ENCODE data around the gene HNRNPM. TPM values are rescaled to one million over a fixed set of nuclear protein-coding genes. Genes with fewer than 3 reads are reported as not detected.
"Not testable (repeated sequence)": the region's sequence is repeated elsewhere in the genome, so short reads cannot be mapped to it uniquely, and the experiment has no call there.

The HNRNPM gene
- total RNA-seq, 1 experiment from 2014 or later: 125 TPM

DNA sequence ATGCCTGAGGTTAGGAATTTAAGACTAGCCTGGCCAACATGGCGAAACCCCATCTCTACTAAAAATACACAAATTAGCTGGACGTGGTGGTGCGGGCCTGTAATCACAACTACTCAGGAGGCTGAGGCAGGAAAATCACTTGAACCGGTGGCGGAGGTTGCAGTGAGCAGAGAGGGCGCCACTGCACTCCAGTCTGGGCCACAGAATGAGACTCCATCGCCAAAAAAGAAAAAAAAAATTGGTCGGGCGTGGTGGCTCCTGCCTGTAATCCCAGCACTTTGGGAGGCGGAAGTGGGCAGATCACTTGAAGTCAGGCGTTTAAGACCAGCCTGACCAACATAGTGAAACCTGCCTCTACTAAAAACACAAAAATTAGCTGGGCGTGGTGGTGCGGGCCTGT is 34.1 kb upstream of the HNRNPM start:
- DNase-seq (ENCODE audit: low read depth in 1 of 2, low spot score in 2 of 2); H3K9me3 ChIP-seq (replicated peaks); H3K27ac ChIP-seq; H3K36me3 ChIP-seq; H3K4me1 ChIP-seq (replicated peaks); H3K27me3 ChIP-seq (replicated peaks); H3K4me3 ChIP-seq: not testable (repeated sequence)

DNA sequence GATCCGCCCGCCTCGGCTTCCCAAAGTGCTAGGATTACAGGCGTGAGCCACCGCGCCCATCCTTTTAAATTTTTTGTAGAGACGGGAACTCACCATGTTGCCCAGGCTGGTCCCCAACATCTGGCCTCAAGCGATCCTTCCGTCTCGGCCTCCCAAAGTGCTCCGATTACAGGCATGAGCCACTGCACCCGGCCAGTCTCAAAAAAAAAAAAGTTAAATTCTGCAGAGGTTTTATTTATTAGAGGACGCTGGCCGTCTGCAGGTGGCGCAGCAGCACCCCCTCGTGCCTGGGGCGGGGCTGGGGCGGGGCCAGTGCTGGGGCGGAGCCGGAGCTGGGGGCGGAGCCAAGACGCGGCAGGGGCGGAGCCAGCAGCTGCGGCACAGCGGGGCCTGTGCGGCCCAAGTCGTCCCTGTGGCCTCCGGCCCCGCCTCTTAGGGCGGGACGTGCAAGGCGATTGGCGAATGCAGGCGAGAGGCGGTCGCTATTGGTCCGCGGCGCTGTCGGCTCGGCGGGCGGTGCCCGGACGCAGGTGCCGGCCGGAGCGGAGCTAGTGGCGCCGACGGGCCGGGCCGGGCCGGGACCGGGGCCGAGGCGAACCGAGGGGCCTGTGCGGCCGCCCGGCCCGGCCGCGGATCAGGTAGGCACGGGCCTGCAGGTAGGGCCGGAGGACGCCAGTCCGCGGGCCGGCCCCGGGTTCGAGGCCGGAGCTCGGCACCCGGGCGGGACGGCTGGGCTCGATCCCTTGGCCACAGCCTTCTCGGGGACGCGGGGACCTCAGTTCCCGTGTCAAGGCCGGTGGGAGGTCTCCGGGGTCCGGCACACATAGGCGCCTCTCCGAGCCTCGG is 31.8 kb upstream of the HNRNPM start, which contains the start of gene MARCHF2:
Gene MARCHF2 (plus strand): TSS at position 523 of the 846 bp plus-strand sequence. CDS start 8,536 bp downstream, outside the sequence.
- DNase-seq (ENCODE audit: low read depth in 1 of 2, low spot score in 2 of 2): peak; percentile 82 to 96
- Histone ChIP-seq H3K9me3 (replicated peaks) (peaks cover 3% of the 10 kb centered on the region; the same call in 1 of the 2 replicates), H3K27ac (no peak within 1 kb of the TSS), H3K4me3 (peak within 1 kb of the TSS; percentile 90), H3K36me3 (peaks cover 5% of the 10 kb centered on the region; the same call in 1 of the 2 replicates), H3K4me1 (replicated peaks) (peaks cover 9% of the 10 kb centered on the region), H3K27me3 (replicated peaks) (no peaks in the 10 kb centered on the region)

DNA sequence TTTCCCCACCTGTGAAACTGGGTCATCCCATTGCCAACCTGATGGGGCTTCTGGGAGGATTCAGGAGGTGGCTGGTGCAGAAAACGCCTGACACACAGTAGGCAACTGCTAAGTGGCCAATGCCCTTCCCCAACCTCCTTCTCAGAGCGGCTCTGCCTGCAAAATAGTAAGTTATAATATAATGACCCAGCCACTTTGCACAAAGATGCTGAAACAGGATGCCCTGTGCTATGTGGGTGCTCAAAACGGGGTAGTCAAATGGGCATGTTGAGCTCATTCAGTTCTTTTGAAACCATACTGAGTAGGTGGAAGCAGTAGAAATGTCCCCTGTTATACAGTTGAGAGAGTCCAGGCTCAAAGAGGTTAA is 31.2 kb upstream of the HNRNPM start:
- Histone ChIP-seq H3K4me3 (peak overlapping the region; percentile 90), H3K27ac (no peak overlapping the region), H3K4me1 (replicated peaks) (peaks cover 14% of the 10 kb centered on the region), H3K9me3 (replicated peaks) (peaks cover 3% of the 10 kb centered on the region; the same call in 1 of the 2 replicates), H3K27me3 (replicated peaks) (no peaks in the 10 kb centered on the region), H3K36me3 (peaks cover 5% of the 10 kb centered on the region; the same call in 1 of the 2 replicates)
- DNase-seq (ENCODE audit: low read depth in 1 of 2, low spot score in 2 of 2): no peak

DNA sequence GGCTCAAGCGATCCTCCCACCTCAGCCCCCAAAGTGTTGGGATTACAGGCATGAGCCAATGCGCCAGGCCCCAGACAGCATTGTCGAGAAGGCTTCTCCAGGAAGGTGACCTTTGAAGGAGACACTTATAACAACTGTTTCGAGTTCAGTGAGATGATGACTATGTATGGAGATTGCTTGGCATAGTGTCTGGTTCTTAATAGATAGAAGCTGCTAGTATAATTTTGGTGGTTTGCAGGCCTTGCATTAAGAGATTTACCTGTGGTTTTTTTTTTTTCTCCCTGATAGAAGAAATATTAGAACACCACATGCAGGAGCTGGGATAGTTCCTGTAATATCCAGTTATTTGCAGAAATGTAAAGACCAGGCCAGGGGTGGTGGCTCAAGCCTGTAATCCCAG is 28.0 kb upstream of the HNRNPM start:
- no peak for DNase-seq (ENCODE audit: low read depth in 1 of 2, low spot score in 2 of 2)
- Histone ChIP-seq H3K4me1 (replicated peaks) (peaks cover 14% of the 10 kb centered on the region), H3K27ac (no peak overlapping the region), H3K4me3 (no peak overlapping the region), H3K9me3 (replicated peaks) (peaks cover 3% of the 10 kb centered on the region; the same call in 1 of the 2 replicates), H3K27me3 (replicated peaks) (no peaks in the 10 kb centered on the region), H3K36me3 (peaks cover 5% of the 10 kb centered on the region; the same call in 1 of the 2 replicates)

DNA sequence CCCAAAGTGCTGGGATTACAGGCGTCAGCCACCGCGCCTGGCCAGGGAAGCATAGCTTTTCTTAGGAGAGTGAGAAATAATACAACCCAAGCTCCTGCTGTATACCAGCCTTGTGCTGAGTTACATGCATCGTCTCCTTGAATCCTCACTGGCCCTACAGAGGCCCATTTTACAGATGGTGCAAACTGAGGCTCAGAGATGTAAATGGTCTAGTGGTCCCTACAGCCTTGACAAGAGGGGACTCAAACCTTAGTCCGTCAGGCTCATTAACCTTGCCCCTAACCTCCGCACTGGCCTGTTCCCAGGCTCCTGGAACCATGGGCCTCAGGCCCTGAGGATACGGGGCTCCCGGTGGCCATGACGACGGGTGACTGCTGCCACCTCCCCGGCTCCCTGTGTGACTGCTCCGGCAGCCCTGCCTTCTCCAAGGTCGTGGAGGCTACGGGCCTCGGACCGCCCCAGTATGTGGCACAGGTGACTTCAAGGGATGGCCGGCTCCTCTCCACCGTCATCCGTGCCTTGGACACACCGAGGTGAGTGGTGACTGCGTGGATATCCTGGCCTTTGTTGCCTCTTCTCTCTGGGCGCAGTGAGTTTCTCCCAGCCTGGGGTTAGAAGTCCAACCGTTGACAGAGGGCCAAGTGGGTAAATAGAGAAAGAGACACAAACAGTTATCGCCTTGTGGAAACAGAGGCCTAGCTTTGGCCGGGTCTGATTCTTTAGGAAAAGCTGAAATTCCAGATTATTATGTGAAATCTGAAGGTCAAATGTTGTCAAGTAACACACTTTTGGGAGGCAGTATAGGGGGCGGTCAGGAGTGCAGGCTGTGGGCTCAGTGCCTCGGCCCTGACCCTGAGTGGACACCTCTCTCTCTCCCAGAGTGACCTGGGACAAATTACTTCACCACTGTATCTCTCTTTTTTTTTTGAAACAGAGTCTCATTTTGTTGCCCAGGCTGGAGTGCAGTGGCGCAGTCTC is 23.0 kb upstream of the HNRNPM start:
- peaks cover 27% of the 10 kb centered on the region for H3K4me1 ChIP-seq (replicated peaks)
- H3K36me3 ChIP-seq: no peaks in the 10 kb centered on the region
- no peak overlapping the region for H3K27ac ChIP-seq
- H3K4me3 ChIP-seq: no peak overlapping the region
- no peaks in the 10 kb centered on the region for H3K9me3 ChIP-seq (replicated peaks)
- no peaks in the 10 kb centered on the region for H3K27me3 ChIP-seq (replicated peaks)
- no peak for DNase-seq (ENCODE audit: low read depth in 1 of 2, low spot score in 2 of 2)

DNA sequence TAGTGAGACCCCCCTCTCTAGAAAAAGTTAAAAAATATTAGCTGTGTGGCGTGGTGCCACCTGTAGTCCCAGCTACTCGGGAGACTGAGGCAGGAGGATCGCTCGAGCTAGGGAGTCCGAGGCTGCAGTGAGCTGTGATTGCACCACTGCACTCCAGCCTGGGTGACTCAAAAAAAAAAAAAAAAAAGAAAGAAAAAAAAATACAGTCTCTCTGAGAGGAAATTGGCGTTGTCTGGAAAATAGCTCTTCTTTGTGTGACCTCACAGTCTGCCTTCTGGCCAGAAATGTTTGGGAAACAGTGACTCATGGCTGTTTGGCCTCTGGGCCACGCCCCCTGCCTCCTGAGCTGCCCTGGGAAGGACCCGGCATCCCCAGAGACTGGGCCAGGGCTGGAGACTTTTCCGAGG is 21.0 kb upstream of the HNRNPM start:
- H3K4me1 ChIP-seq (replicated peaks): peaks cover 21% of the 10 kb centered on the region
- no peaks in the 10 kb centered on the region for H3K9me3 ChIP-seq (replicated peaks)
- no peaks in the 10 kb centered on the region for H3K27me3 ChIP-seq (replicated peaks)
- peak; percentile 95 to 96 for DNase-seq (ENCODE audit: low read depth in 1 of 2, low spot score in 2 of 2)
- no peaks in the 10 kb centered on the region for H3K36me3 ChIP-seq
- peak overlapping the region; percentile 90 for H3K27ac ChIP-seq
- peak overlapping the region; percentile 17; the same call in 1 of the 2 replicates for H3K4me3 ChIP-seq

DNA sequence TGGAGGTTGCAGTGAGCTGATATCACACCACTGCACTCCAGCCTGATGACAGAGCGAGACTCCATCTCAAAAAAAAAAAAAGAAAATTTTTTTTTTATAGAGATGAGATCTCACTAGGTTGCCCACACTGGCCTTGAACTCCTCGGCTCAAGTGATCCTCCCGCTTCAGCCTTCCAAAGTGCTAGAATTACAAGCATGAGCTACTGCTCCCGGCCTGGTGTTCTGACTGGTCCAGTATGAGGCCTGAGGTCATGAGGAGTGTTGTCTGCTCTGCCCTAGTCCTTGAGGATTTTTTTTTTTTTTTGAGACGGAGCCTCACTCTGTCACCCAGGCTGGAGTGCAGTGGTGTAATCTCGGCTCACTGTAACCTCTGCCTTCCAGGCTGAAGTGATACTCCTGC is 19.4 kb upstream of the HNRNPM start:
- H3K36me3 ChIP-seq; DNase-seq (ENCODE audit: low read depth in 1 of 2, low spot score in 2 of 2); H3K27me3 ChIP-seq (replicated peaks); H3K27ac ChIP-seq; H3K4me3 ChIP-seq; H3K9me3 ChIP-seq (replicated peaks): not testable (repeated sequence)
- H3K4me1 ChIP-seq (replicated peaks): peaks cover 21% of the 10 kb centered on the region

DNA sequence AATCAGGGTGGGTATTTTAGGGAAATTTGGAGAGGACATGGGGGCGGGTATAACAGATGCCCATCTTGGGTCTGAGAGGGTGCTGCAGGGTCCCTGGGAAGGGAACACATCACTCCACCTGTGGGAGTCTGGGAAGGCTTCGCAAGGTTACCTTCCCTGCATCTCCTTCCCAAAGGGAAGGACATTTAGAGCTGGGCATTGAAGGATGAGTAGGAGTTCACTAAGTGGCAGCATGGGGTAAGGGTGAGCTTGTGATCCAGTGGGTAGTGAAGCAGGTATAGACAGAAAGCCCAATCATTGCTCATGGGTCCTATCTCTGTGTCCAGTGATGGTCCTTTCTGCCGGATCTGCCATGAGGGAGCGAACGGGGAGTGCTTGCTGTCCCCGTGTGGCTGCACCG is 18.5 kb upstream of the HNRNPM start:
- H3K4me1 ChIP-seq (replicated peaks): peaks cover 21% of the 10 kb centered on the region
- H3K36me3 ChIP-seq: no peaks in the 10 kb centered on the region
- no peak for DNase-seq (ENCODE audit: low read depth in 1 of 2, low spot score in 2 of 2)
- no peak overlapping the region for H3K4me3 ChIP-seq
- H3K27me3 ChIP-seq (replicated peaks): no peaks in the 10 kb centered on the region
- no peak overlapping the region for H3K27ac ChIP-seq
- H3K9me3 ChIP-seq (replicated peaks): no peaks in the 10 kb centered on the region

DNA sequence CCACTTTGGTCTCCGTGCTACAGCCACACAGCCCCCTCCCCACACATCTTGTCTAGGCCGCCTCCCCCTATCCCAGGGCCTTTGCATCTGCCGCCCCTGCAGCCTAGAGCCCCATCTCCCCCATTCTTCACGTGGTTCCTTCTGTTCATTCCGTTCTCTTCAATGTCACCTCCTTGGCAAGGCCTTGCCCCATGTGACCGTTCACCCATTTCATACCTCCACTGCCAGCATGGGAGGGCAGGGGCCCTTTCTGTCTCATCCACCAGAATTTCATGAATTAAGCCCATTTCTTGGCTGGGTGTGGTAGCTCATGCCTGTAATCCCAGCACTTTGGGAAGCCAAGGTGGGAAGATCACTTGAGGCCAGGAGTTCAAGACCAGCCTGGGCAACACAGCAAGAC is 15.7 kb upstream of the HNRNPM start:
- H3K4me1 ChIP-seq (replicated peaks): peaks cover 13% of the 10 kb centered on the region
- no peak overlapping the region for H3K4me3 ChIP-seq
- no peaks in the 10 kb centered on the region for H3K27me3 ChIP-seq (replicated peaks)
- no peak overlapping the region for H3K27ac ChIP-seq
- H3K36me3 ChIP-seq: no peaks in the 10 kb centered on the region
- no peak for DNase-seq (ENCODE audit: low read depth in 1 of 2, low spot score in 2 of 2)
- no peaks in the 10 kb centered on the region for H3K9me3 ChIP-seq (replicated peaks)

DNA sequence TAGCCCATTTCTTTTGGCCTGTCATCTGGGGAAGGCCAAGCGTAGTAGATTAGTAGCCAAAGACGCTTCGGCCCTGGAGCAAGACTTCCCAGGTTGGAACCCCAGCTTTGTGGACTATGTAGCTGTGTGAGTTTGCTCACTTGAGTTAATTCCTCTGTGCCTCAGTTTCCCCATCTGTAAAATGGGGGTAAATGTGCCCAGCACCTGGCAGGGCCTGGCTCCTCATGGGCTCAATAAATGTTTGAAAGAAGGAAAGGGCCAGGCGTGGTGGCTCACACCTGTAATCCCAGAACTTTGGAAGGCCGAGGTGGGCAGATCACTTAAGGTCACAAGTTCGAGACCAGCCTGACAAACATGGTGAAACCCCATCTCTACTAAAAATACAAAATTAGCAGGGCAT is 14.9 kb upstream of the HNRNPM start:
- Histone ChIP-seq H3K9me3 (replicated peaks) (no peaks in the 10 kb centered on the region), H3K27me3 (replicated peaks) (no peaks in the 10 kb centered on the region), H3K36me3 (no peaks in the 10 kb centered on the region), H3K4me3 (no peak overlapping the region), H3K4me1 (replicated peaks) (peaks cover 12% of the 10 kb centered on the region), H3K27ac (no peak overlapping the region)
- DNase-seq (ENCODE audit: low read depth in 1 of 2, low spot score in 2 of 2): no peak

DNA sequence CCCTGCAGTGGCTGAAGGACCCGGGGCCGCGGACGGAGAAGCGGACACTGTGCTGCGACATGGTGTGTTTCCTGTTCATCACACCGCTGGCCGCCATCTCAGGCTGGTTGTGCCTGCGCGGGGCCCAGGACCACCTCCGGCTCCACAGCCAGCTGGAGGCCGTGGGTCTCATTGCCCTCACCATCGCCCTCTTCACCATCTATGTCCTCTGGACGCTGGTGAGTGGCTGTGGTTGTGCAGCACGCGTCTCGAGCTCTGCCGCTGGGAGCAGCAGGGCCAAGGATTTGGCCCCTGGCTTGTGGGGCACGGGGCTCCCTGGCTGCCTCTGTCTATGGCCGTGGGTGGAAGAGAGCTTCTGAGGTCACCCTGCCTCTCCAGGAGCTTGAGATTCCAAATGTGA is 14.1 kb upstream of the HNRNPM start:
- Histone ChIP-seq H3K9me3 (replicated peaks) (no peaks in the 10 kb centered on the region), H3K27ac (no peak overlapping the region), H3K27me3 (replicated peaks) (no peaks in the 10 kb centered on the region), H3K36me3 (no peaks in the 10 kb centered on the region), H3K4me3 (no peak overlapping the region), H3K4me1 (replicated peaks) (peaks cover 19% of the 10 kb centered on the region)
- no peak for DNase-seq (ENCODE audit: low read depth in 1 of 2, low spot score in 2 of 2)

DNA sequence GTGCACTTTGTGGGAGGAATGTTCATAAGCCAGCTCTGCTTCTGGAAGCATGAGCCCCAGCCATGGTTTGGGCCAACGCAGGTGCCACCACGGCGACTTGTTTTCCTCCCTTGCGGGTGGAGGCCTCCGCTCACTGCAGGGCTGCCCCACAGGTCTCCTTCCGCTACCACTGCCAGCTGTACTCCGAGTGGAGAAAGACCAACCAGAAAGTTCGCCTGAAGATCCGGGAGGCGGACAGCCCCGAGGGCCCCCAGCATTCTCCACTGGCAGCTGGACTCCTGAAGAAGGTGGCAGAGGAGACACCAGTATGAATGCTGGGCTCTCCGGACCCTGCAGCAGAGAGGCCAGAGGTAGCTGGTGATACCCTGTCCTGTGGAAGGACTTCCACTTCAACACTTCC is 6.5 kb upstream of the HNRNPM start:
- H3K27me3 ChIP-seq (replicated peaks): no peaks in the 10 kb centered on the region
- H3K4me1 ChIP-seq (replicated peaks): peaks cover 36% of the 10 kb centered on the region
- no peak overlapping the region for H3K4me3 ChIP-seq
- H3K36me3 ChIP-seq: 0 out of 2 replicates have a peak, but pooled peaks cover 3% of the 10 kb centered on the region
- no peak overlapping the region for H3K27ac ChIP-seq
- DNase-seq (ENCODE audit: low read depth in 1 of 2, low spot score in 2 of 2): no peak
- H3K9me3 ChIP-seq (replicated peaks): no peaks in the 10 kb centered on the region

DNA sequence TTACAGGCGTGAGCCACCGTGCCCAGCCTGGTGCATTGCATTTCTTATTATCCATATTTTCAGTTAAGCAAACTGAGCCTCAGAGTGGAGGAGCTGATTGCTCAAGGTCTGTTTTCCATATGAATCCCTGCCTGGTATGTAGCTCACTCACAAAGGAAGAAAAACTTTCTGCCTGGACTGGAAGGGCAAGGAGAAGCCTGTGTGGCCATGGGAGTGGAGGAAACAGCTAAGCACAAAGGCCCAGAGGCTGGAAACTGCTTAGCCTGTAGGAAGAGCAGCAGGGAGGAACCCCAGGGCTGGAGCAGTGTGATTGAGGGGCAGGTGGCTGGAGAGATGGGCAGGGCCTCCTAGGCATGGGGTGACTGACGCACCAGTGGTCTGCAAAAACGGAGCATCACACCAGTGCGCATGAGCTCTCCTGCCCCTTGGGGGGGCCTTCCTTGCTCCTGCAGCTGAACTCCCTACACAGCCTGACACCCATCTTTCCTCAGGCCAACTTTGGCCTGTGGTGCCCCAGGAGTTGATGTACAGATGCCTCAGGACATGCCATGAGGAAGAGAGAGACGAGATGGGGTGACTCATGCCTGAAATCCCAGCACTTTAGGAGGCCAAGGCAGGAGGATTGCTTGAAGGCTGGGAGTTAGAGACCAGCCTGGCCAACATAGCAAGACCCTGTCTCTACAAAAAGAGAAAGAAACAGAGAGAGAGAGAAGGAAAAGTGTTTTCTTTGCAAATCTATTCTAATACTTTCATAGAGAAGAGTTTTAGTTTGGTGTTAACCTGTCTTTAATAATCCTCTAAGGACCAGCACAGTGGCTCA is 2.8 kb upstream of the HNRNPM start:
- H3K36me3 ChIP-seq: peaks cover 23% of the 10 kb centered on the region
- no peak for DNase-seq (ENCODE audit: low read depth in 1 of 2, low spot score in 2 of 2)
- H3K4me1 ChIP-seq (replicated peaks): peaks cover 22% of the 10 kb centered on the region
- no peaks in the 10 kb centered on the region for H3K9me3 ChIP-seq (replicated peaks)
- no peaks in the 10 kb centered on the region for H3K27me3 ChIP-seq (replicated peaks)
- H3K27ac ChIP-seq: no peak overlapping the region
- no peak overlapping the region for H3K4me3 ChIP-seq
